Psoas muscle (tissue), 8 donors: ENCODE data around the gene CDC25A. TPM values are rescaled to one million over a fixed set of nuclear protein-coding genes. Genes with fewer than 3 reads are reported as not detected.
A peak's percentile ranks its signal among the peaks of the same experiment; 100 is the strongest.

Experiments
- ATAC-seq, 4 donors: fragments of 200-7000 bp; cut with Tn5 transposase; one replicate each; pipeline ENCODE4 v1.9.1; 2020; ENCODE audit warnings: moderate library complexity in 3 of 4, mild to moderate bottlenecking in 2 of 4
- DNase-seq, 2 donors: peaks; one replicate each; pipeline ENCODE4 v3.0.0-alpha.2; 2020
- H3K27ac ChIP-seq: fragments of 200-600 bp; one replicate; pipeline ENCODE4 v1.8.0; 2022
- H3K27me3 ChIP-seq, 3 donors: fragments of 200-600 bp in 1 of 3; one replicate each; pipeline versions ENCODE4 v1.6.1 to v1.8.0; 2013 to 2022; ENCODE audit warnings: low read length in 2 of 3, mild to moderate bottlenecking in 2 of 3, moderate library complexity in 1 of 3; ENCODE audit not compliant: insufficient read depth in 3 of 3
- H3K36me3 ChIP-seq, 2 donors: fragments of 200-600 bp in 1 of 2; one replicate each; pipeline versions ENCODE4 v1.6.1 to v1.8.0; 2013 to 2022; ENCODE audit warnings: low read depth in 1 of 2, mild to moderate bottlenecking in 1 of 2, moderate library complexity in 1 of 2; ENCODE audit not compliant: insufficient read depth in 1 of 2
- H3K4me1 ChIP-seq: fragments of 200-600 bp; one replicate; pipeline ENCODE4 v1.8.0; 2022
- H3K4me3 ChIP-seq: fragments of 200-600 bp; one replicate; pipeline ENCODE4 v1.8.0; 2022; ENCODE audit warnings: mild to moderate bottlenecking
- H3K9me3 ChIP-seq: fragments of 200-600 bp; one replicate; pipeline ENCODE4 v1.8.0; 2022
- WGBS, 3 donors: extraction: QIAGEN DNeasy Blood & Tissue Kit; methylation state at CpG; one replicate each; pipeline versions ENCODE4 v1.1.6 to v1.1.7; 2013; 5-methylcytosine and 5-hydroxymethylcytosine counted together
- intact Hi-C, 2 donors: fragments of 100-400 bp; cut with DNase I; formaldehyde crosslinking; loops; one replicate each; pipeline versions ENCODE4 v1.11.0 to v1.14.2; 2022
- polyA plus RNA-seq, 3 donors: library from polyadenylated mRNA; stranded (reverse); fragments of 200-250 nt; gene quantifications; one replicate each; pipeline ENCODE4 v1.2.3, GENCODE V29; 2013
- total RNA-seq, 4 donors: library from RNA; stranded (reverse); fragmentation: NEBNext Ultra II Directional in 2 of 4; extraction: Animal tissue kit (Norgen Biotek cat#: 25700) in 2 of 4; gene quantifications; one replicate each; pipeline versions ENCODE4 v1.2.1 to v1.2.4, GENCODE V29; 2021 to 2023
- TF ChIP-seq, protein P1 (sequence below): fragments of 200-600 bp; IDR thresholded peaks from one replicate; pipeline ENCODE4 v1.8.0; 2022; ENCODE audit warnings: antibody characterized with exemption
- donor health status: healthy with polysubstance abuse.
- donor health status: DM: no; HTN: no; CAD: no; lungs with moderate emphysema.
- donor health status: Bipolar disorder and iron deficiency.
- donor health status: healthy.
- donor health status: DM: yes; HTN: yes; CAD: no.
- donor health status: DM: no; HTN: no; CAD: no.
- donor health status: DM: no; HTN: no; CAD: no.
- donor health status: DM: yes; HTN: yes; CAD: no.

The CDC25A gene
- total and polyA plus RNA-seq, 7 donors = 0.20 to 2.9 (median 0.46) TPM

DNA sequence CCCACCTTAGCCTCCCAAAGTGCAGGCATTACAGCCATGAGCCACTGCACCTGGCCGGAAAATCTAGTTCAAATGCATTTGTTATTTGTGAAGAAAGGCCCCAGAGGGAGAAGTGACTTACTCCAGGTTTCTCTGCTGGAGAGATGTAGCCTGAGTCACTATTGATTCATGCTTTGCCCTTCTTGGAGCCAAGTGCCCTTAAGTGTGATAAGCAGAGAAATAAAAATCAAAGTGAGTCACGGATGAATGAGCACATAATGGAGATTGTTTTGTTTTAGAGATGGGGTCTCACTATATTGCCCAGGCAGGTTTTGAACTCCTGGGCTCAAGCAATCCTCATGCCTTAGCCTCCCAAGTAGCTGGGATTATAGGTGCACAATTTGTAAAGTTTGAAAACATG, 33.1 kb downstream of the CDC25A start:
- no peak overlapping the region for H3K27ac ChIP-seq
- intact Hi-C loops = loop anchor here in 1 of 2 donors (10.0 kb wide), 1 partner anchor 170 kb away; no protein-coding TSS in a partner anchor
- no peak overlapping the region for H3K4me3 ChIP-seq
- no peak for DNase-seq
- ATAC-seq = no peak
- no peaks in the 10 kb centered on the region for H3K27me3 ChIP-seq
- H3K36me3 ChIP-seq = no peaks in the 10 kb centered on the region
- no peaks in the 10 kb centered on the region for H3K9me3 ChIP-seq
- WGBS, 3 donors = 86 to 91% (median 87%) methylated on average over 2 of the region's 2 CpGs
- TF ChIP-seq, protein P1, sequence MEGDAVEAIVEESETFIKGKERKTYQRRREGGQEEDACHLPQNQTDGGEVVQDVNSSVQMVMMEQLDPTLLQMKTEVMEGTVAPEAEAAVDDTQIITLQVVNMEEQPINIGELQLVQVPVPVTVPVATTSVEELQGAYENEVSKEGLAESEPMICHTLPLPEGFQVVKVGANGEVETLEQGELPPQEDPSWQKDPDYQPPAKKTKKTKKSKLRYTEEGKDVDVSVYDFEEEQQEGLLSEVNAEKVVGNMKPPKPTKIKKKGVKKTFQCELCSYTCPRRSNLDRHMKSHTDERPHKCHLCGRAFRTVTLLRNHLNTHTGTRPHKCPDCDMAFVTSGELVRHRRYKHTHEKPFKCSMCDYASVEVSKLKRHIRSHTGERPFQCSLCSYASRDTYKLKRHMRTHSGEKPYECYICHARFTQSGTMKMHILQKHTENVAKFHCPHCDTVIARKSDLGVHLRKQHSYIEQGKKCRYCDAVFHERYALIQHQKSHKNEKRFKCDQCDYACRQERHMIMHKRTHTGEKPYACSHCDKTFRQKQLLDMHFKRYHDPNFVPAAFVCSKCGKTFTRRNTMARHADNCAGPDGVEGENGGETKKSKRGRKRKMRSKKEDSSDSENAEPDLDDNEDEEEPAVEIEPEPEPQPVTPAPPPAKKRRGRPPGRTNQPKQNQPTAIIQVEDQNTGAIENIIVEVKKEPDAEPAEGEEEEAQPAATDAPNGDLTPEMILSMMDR = no peak
- peaks cover 8% of the 10 kb centered on the region for H3K4me1 ChIP-seq

DNA sequence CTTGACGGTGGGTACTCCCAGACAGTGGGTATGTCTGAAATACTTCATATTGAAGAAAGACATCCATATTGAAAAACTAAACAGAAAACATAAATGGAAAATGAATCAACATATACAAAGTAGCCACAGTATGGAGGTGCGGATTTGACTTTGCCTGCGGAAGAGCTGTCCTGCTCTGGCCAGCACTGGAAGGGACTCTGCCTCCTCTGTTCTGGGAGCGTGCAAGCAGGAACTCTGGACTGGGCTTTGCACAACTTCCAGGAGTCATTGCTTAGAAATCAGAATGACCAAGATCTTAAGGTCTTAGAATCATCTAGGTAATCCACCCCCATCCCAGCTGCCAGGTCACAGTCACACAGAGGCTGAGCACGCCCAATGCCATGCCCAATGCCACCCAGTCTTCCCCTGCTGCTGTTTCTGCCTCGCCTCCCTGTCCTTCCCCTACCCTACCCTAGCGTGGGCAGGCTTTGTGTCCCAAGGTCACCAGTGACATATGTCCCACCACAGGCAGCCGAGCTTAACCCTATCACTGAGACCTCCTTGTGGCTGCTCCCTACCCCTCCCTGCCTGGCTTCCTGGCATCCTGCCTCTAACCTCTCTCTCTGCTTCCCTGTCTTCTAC, 36.3 kb downstream of the CDC25A start:
- ATAC-seq = peak; percentile 39 to 66 (median 50)
- DNase-seq = no peak
- Histone ChIP-seq H3K27ac (no peak overlapping the region), H3K36me3 (no peaks in the 10 kb centered on the region), H3K27me3 (no peaks in the 10 kb centered on the region), H3K4me1 (peaks cover 8% of the 10 kb centered on the region), H3K9me3 (no peaks in the 10 kb centered on the region), H3K4me3 (no peak overlapping the region)
- intact Hi-C loops = loop anchor here (5.0 to 10.0 kb wide), 5 partner anchors 60 to 325 kb away; no protein-coding TSS in a partner anchor
- WGBS, 3 donors = 47 to 57% (median 49%) methylated on average over 8 of the region's 8 CpGs
- TF ChIP-seq, protein P1 = no peak

DNA sequence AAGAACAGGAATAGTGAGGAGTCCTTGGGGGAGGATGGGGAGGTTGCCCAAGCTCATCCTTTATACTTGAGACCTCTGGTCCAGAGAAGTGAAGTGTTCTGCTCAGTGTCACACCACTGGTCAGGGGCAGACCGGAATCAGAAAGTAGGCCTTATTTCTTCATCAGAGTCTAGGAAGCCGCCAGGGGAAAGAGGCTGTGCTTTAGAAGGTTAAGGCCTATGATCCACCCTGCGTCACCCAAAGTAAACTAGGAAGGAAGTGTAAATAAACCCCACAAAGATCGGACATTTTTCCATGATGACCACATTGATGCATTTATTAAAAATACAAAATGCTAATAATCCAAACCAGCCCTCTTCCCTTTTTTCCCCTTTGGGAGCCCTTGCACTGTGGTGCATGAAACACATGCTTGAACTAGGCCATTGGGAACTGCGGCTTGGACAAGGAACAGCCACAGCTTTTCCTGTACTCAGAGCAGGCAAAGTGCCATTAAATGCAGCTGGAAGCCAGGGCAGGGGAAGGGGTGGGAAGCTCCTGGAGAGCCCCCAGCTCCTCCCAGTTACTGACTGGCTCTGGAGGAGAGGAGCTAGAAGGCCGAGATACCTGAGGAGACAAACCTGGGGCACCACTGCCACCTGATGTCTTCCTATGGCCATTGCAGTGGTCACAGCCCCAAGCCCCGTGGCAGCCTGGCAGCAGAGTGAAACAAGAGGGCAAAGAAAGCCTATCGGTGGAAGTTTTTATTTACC, 37.0 kb downstream of the CDC25A start:
- Histone ChIP-seq H3K27ac (peak overlapping the region; percentile 32), H3K27me3 (no peaks in the 10 kb centered on the region), H3K9me3 (no peaks in the 10 kb centered on the region), H3K4me3 (no peak overlapping the region), H3K4me1 (peaks cover 8% of the 10 kb centered on the region), H3K36me3 (no peaks in the 10 kb centered on the region)
- intact Hi-C loops = loop anchor here (5.0 to 10.0 kb wide), 5 partner anchors 59 to 324 kb away; no protein-coding TSS in a partner anchor
- DNase-seq = peak; percentile 68 to 88
- 32 to 38% (median 33%) methylated on average over 8 of the region's 8 CpGs for WGBS, 3 donors
- peak; percentile 98 to 100 (median 98) for ATAC-seq
- TF ChIP-seq, protein P1 = peak; percentile 87

DNA sequence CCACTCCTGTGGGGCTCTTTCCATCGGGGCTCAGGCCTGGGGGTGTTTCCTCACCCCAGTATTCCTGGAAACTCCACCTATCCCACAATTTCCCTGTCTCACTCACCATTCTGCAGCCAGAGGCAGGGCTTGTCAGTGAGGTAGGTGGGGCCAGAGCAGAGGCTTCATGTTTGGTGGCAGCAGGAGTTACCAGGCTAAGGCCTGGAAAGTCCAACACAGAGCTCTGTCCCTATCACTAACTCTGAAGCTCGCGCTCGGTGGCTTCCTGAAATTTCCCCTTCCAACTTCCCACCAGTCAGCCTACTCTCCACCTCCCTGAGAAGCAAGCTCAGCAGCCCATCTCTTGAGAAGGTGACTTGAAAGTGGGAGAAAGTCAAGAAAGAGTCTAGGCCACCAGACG, 44.2 kb downstream of the CDC25A start:
- Histone ChIP-seq H3K36me3 (no peaks in the 10 kb centered on the region), H3K4me1 (no peaks in the 10 kb centered on the region), H3K9me3 (no peaks in the 10 kb centered on the region), H3K4me3 (no peak overlapping the region), H3K27ac (no peak overlapping the region), H3K27me3 (no peaks in the 10 kb centered on the region)
- no peak for DNase-seq
- TF ChIP-seq, protein P1 = no peak
- intact Hi-C loops = no loop called here
- WGBS, 3 donors = 76 to 86% (median 85%) methylated on average over 5 of the region's 5 CpGs
- ATAC-seq = no peak
